Mammary epithelial cell (primary cell): Measurements from ENCODE around the gene CLECL1.

Source experiments
- CTCF ChIP-seq, 2 donors: IDR thresholded peaks in 1 of 2; conservative IDR thresholded peaks in 1 of 2; 2 replicates each; pipeline ENCODE4 v1.5.1; 2011 to 2012; ENCODE audit warnings: inconsistent platforms in 2 of 2, low read length in 2 of 2, mild to moderate bottlenecking in 2 of 2, control low read depth in 1 of 2, low read depth in 1 of 2; ENCODE audit not compliant: insufficient read depth in 1 of 2; ENCODE audit errors: extremely low read depth in 1 of 2
- EZH2 ChIP-seq: IDR thresholded peaks from 2 replicates; pipeline ENCODE4 v1.6.1; 2012; ENCODE audit warnings: low read length, inconsistent platforms, borderline replicate concordance

GRCh38 chr12:9741726-9742125 is 8.8 kb upstream of the CLECL1 start:
- TF ChIP-seq CTCF (conservative IDR thresholded peaks at IDR 0.05 in 1 of 2, IDR thresholded peaks at IDR 0.05 in 1 of 2; ENCODE audit: extremely low read depth in 1 of 2, insufficient read depth in 1 of 2, low read depth in 1 of 2, low read length in 2 of 2) (no peak), EZH2 (no peak)
